MM.1S (cell line): Measurements from ENCODE around the gene DUOXA2.

Source experiments
- EZH2 ChIP-seq: fragments of 300-600 bp; sonication (generic); optimal IDR thresholded peaks from 2 replicates; pipeline ENCODE3; 2017; ENCODE audit warnings: low read depth, mild to moderate bottlenecking, antibody characterized with exemption, low read length, mixed read lengths
- EZH2phosphoT487 ChIP-seq: fragments of 300-600 bp; sonication (generic); IDR thresholded peaks from 2 replicates; pipeline ENCODE4 v1.6.1; 2018; ENCODE audit warnings: antibody characterized with exemption, low read length
- TF ChIP-seq, protein P1 (sequence below): fragments of 300-600 bp; sonication (generic); IDR thresholded peaks from 2 replicates; pipeline ENCODE4 v1.5.1; 2016; ENCODE audit warnings: antibody characterized with exemption, low read length, mixed read lengths

GRCh38 chr15:45134046-45134445 is 19.9 kb downstream of the DUOXA2 start:
- TF ChIP-seq EZH2 = no peak
- TF ChIP-seq, protein P1, sequence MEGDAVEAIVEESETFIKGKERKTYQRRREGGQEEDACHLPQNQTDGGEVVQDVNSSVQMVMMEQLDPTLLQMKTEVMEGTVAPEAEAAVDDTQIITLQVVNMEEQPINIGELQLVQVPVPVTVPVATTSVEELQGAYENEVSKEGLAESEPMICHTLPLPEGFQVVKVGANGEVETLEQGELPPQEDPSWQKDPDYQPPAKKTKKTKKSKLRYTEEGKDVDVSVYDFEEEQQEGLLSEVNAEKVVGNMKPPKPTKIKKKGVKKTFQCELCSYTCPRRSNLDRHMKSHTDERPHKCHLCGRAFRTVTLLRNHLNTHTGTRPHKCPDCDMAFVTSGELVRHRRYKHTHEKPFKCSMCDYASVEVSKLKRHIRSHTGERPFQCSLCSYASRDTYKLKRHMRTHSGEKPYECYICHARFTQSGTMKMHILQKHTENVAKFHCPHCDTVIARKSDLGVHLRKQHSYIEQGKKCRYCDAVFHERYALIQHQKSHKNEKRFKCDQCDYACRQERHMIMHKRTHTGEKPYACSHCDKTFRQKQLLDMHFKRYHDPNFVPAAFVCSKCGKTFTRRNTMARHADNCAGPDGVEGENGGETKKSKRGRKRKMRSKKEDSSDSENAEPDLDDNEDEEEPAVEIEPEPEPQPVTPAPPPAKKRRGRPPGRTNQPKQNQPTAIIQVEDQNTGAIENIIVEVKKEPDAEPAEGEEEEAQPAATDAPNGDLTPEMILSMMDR = no peak
- no peak for TF ChIP-seq EZH2phosphoT487
